ENCODE data around the gene TBC1D14. TPM values are rescaled to one million over a fixed set of nuclear protein-coding genes. Genes with fewer than 3 reads are reported as not detected.
A peak's percentile ranks its signal among the peaks of the same experiment; 100 is the strongest.
"Not testable (repeated sequence)": the region's sequence is repeated elsewhere in the genome, so short reads cannot be mapped to it uniquely, and the experiment has no call there.

Gene TBC1D14
- total and polyA plus RNA-seq, 5 donors from 2014 or later: 46.6 to 67.7 (median 52.2) TPM

DNA sequence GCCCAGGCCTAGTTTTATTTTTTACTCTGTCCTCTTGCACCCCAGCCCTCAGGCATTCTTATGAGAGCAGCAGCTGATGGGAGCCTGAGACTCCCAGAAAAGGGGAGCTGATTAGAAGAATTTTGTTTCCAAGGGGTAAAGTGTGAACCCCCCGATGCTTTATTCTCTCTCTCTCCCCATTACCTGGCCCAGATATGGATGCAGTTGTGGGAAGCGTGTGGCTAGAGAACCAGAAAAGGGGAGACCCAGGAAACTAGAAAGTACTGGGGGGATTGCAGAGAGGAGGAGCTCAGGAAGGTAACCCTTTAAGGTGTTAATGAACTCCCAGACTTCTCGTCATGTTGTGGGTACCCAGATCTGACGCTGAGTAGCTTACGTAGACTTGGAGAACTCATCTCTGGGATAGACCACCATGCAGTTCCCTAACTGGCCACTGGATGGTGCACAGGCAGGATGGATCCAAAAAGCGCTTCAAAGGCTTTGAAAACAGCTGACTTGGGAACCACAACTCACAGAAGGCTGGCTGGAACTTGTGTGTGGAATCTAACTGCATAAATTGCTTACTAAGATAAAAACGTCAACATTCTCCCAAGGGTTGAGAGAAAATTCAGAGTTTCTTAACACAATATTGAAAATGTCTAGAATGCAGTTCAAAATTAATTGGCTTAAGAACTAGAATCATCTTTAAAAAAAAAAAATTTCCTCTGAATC lies 64.7 kb downstream of the TBC1D14 start:
- peak overlapping the region in 1 of 4 donors; percentile 52 for H3K4me3 Mint-ChIP-seq
- ATAC-seq (ENCODE audit: low read depth in 2 of 2) (peak; percentile 87 to 89), DNase-seq (peak; percentile 69 to 84 (median 72))
- H3K9me3 Mint-ChIP-seq: no peaks in the 10 kb centered on the region
- Histone ChIP-seq H3K36me3 (ENCODE audit: control insufficient read depth, insufficient read depth, low read length) (peaks cover 13% of the 10 kb centered on the region), H3K4me3 (ENCODE audit: low read depth, low read length) (peak overlapping the region; percentile 40), H3K9me3 (ENCODE audit: control insufficient read depth in 2 of 2, low read length in 2 of 2) (no peaks in the 10 kb centered on the region), H3K27me3 (ENCODE audit: control insufficient read depth, insufficient read depth, low read length) (no peaks in the 10 kb centered on the region), H3K4me1 (ENCODE audit: control insufficient read depth, insufficient read depth, low read length, poor library complexity, severe bottlenecking) (peaks cover 9% of the 10 kb centered on the region), H3K27ac (ENCODE audit: insufficient read depth, low read length, poor library complexity, severe bottlenecking) (peak overlapping the region; percentile 51)
- H3K36me3 Mint-ChIP-seq: peaks cover 14% of the 10 kb centered on the region
- peaks cover 17 to 31% (median 24%) of the 10 kb centered on the region in 4 donors for H3K4me1 Mint-ChIP-seq
- H3K27me3 Mint-ChIP-seq: no peaks in the 10 kb centered on the region
- H3K27ac Mint-ChIP-seq: peak overlapping the region; percentile 44 to 82 (median 51)

GRCh38 chr4:6977846-6978245 lies 68.2 kb downstream of the TBC1D14 start:
- not testable (repeated sequence) for H3K27me3 ChIP-seq (ENCODE audit: control insufficient read depth, insufficient read depth, low read length); H3K4me3 ChIP-seq (ENCODE audit: low read depth, low read length); H3K36me3 ChIP-seq (ENCODE audit: control insufficient read depth, insufficient read depth, low read length); H3K4me1 ChIP-seq (ENCODE audit: control insufficient read depth, insufficient read depth, low read length, poor library complexity, severe bottlenecking); H3K27me3 Mint-ChIP-seq; DNase-seq; ATAC-seq (ENCODE audit: low read depth in 2 of 2); H3K4me3 Mint-ChIP-seq; H3K27ac ChIP-seq (ENCODE audit: insufficient read depth, low read length, poor library complexity, severe bottlenecking); H3K9me3 Mint-ChIP-seq; H3K9me3 ChIP-seq (ENCODE audit: control insufficient read depth in 2 of 2, low read length in 2 of 2); H3K27ac Mint-ChIP-seq
- H3K4me1 Mint-ChIP-seq: peaks cover 21 to 35% (median 26%) of the 10 kb centered on the region in 4 donors
- H3K36me3 Mint-ChIP-seq: peaks cover 18% of the 10 kb centered on the region

GRCh38 chr4:6983544-6984142 lies 74.0 kb downstream of the TBC1D14 start:
- peaks cover 23 to 61% (median 51%) of the 10 kb centered on the region in 4 donors for H3K4me1 Mint-ChIP-seq
- ATAC-seq (ENCODE audit: low read depth in 2 of 2) (no peak), DNase-seq (no peak)
- no peaks in the 10 kb centered on the region for H3K9me3 Mint-ChIP-seq
- H3K36me3 Mint-ChIP-seq: peaks cover 16% of the 10 kb centered on the region
- Histone ChIP-seq H3K4me1 (ENCODE audit: control insufficient read depth, insufficient read depth, low read length, poor library complexity, severe bottlenecking) (peaks cover 41% of the 10 kb centered on the region), H3K9me3 (ENCODE audit: control insufficient read depth in 2 of 2, low read length in 2 of 2) (no peaks in the 10 kb centered on the region), H3K36me3 (ENCODE audit: control insufficient read depth, insufficient read depth, low read length) (no peaks in the 10 kb centered on the region), H3K27ac (ENCODE audit: insufficient read depth, low read length, poor library complexity, severe bottlenecking) (no peak overlapping the region), H3K4me3 (ENCODE audit: low read depth, low read length) (no peak overlapping the region), H3K27me3 (ENCODE audit: control insufficient read depth, insufficient read depth, low read length) (no peaks in the 10 kb centered on the region)
- H3K27me3 Mint-ChIP-seq: no peaks in the 10 kb centered on the region
- H3K27ac Mint-ChIP-seq: peak overlapping the region in 1 of 3 donors; percentile 74
- peak overlapping the region in 2 of 4 donors; percentile 62 to 76 for H3K4me3 Mint-ChIP-seq

GRCh38 chr4:6984612-6985425 lies 75.2 kb downstream of the TBC1D14 start:
- Histone ChIP-seq H3K27ac (ENCODE audit: insufficient read depth, low read length, poor library complexity, severe bottlenecking) (no peak overlapping the region), H3K9me3 (ENCODE audit: control insufficient read depth in 2 of 2, low read length in 2 of 2) (no peaks in the 10 kb centered on the region), H3K4me1 (ENCODE audit: control insufficient read depth, insufficient read depth, low read length, poor library complexity, severe bottlenecking) (peaks cover 45% of the 10 kb centered on the region), H3K36me3 (ENCODE audit: control insufficient read depth, insufficient read depth, low read length) (no peaks in the 10 kb centered on the region), H3K27me3 (ENCODE audit: control insufficient read depth, insufficient read depth, low read length) (no peaks in the 10 kb centered on the region), H3K4me3 (ENCODE audit: low read depth, low read length) (peak overlapping the region; percentile 91)
- DNase-seq (no peak), ATAC-seq (ENCODE audit: low read depth in 2 of 2) (no peak)
- peaks cover 11% of the 10 kb centered on the region for H3K36me3 Mint-ChIP-seq
- H3K4me1 Mint-ChIP-seq: peaks cover 27 to 68% (median 58%) of the 10 kb centered on the region in 4 donors
- H3K27me3 Mint-ChIP-seq: no peaks in the 10 kb centered on the region
- peak overlapping the region; percentile 91 to 97 (median 95) for H3K27ac Mint-ChIP-seq
- H3K9me3 Mint-ChIP-seq: no peaks in the 10 kb centered on the region
- peak overlapping the region; percentile 91 to 98 (median 96) for H3K4me3 Mint-ChIP-seq

- Histone ChIP-seq H3K4me3 (ENCODE audit: low read depth, low read length) (peak overlapping the region; percentile 91), H3K9me3 (ENCODE audit: control insufficient read depth in 2 of 2, low read length in 2 of 2) (no peaks in the 10 kb centered on the region), H3K27ac (ENCODE audit: insufficient read depth, low read length, poor library complexity, severe bottlenecking) (peak overlapping the region; percentile 87), H3K36me3 (ENCODE audit: control insufficient read depth, insufficient read depth, low read length) (peaks cover 2% of the 10 kb centered on the region), H3K27me3 (ENCODE audit: control insufficient read depth, insufficient read depth, low read length) (no peaks in the 10 kb centered on the region), H3K4me1 (ENCODE audit: control insufficient read depth, insufficient read depth, low read length, poor library complexity, severe bottlenecking) (peaks cover 49% of the 10 kb centered on the region)
- ATAC-seq (ENCODE audit: low read depth in 2 of 2) (no peak), DNase-seq (no peak)
- peak overlapping the region; percentile 96 to 98 (median 98) for H3K4me3 Mint-ChIP-seq
- H3K27ac Mint-ChIP-seq: peak overlapping the region; percentile 91 to 97 (median 95)
- no peaks in the 10 kb centered on the region for H3K27me3 Mint-ChIP-seq
- H3K36me3 Mint-ChIP-seq: peaks cover 11% of the 10 kb centered on the region
- no peaks in the 10 kb centered on the region for H3K9me3 Mint-ChIP-seq
- H3K4me1 Mint-ChIP-seq: peaks cover 26 to 79% (median 59%) of the 10 kb centered on the region in 4 donors
These were observed 76.6 kb downstream of the TBC1D14 start for GRCh38 chr4:6986072-6986780.

DNA sequence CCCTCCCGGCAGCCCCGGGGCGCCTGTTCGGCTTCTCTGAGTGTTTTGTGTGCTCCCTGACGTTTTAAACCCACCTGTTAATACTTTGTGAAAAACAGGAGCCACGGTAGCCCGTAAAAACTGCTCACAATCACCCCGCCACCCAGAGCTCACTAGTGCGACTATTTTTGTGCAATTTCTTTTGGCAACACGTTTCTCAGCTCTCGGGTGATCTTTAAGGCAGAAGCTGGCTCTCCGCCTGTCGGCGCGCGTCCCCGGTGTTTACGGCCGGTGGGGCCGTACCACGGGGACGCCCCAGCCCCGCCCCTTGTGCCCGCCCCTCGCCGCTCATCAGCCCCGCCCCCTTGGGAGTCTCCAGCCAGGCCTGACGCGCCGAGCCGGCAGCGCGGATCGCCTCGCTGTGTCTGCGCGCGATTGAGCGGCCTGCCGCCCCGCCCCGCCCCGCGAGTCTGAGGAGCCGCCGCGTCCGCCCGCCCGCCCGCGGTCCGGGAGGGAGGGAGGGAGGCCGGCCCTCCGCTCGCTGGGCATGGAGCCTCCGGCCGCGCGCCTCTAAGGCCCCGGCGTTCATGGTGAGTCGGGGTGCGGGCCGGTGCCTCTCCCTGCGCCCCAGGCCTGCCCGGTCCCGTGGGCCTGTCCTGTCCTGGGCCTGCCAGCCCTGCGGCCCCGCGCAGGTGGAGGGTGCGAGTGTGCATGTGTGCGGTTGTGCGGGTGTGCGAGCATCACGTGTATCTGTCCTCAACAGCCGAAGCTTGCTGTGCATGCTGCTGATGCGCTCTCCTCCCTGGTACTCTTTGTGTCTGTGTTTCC lies 77.4 kb downstream of the TBC1D14 start:
- H3K4me3 Mint-ChIP-seq: peak overlapping the region; percentile 97 to 99 (median 98)
- peaks cover 7% of the 10 kb centered on the region for H3K36me3 ChIP-seq (ENCODE audit: control insufficient read depth, insufficient read depth, low read length)
- peak overlapping the region; percentile 91 for H3K4me3 ChIP-seq (ENCODE audit: low read depth, low read length)

More for the DNA sequence above, 77.4 kb downstream of the TBC1D14 start:
- ATAC-seq (ENCODE audit: low read depth in 2 of 2) (peak; percentile 89 to 95), DNase-seq (peak; percentile 89 to 96 (median 92))
- no peaks in the 10 kb centered on the region for H3K9me3 ChIP-seq (ENCODE audit: control insufficient read depth in 2 of 2, low read length in 2 of 2)
- no peaks in the 10 kb centered on the region for H3K27me3 Mint-ChIP-seq
- peaks cover 5% of the 10 kb centered on the region for H3K36me3 Mint-ChIP-seq
- peak overlapping the region; percentile 87 for H3K27ac ChIP-seq (ENCODE audit: insufficient read depth, low read length, poor library complexity, severe bottlenecking)
- H3K4me1 Mint-ChIP-seq: peaks cover 22 to 82% (median 63%) of the 10 kb centered on the region in 4 donors
- H3K9me3 Mint-ChIP-seq: no peaks in the 10 kb centered on the region
- H3K27ac Mint-ChIP-seq: peak overlapping the region; percentile 91 to 97 (median 97)
- H3K27me3 ChIP-seq (ENCODE audit: control insufficient read depth, insufficient read depth, low read length): no peaks in the 10 kb centered on the region
- H3K4me1 ChIP-seq (ENCODE audit: control insufficient read depth, insufficient read depth, low read length, poor library complexity, severe bottlenecking): peaks cover 57% of the 10 kb centered on the region
